AG04449 (cell line): ENCODE results near the gene DIS3L2.

ENCODE experiments used
- CTCF ChIA-PET: fragments of 350-600 bp; formaldehyde crosslinking; extraction: SDS; loops from one replicate; lab custom pipeline; 2021; ENCODE audit warnings: antibody characterized with exemption; lab: Yijun Ruan, JAX
- POLR2A ChIA-PET: fragments of 400-600, 350-600 bp; formaldehyde crosslinking; extraction: SDS; loops from one replicate; lab custom pipeline; 2020; ENCODE audit warnings: antibody characterized with exemption, inconsistent platforms; lab: Yijun Ruan, JAX
- DNase-seq: peaks from one replicate; pipeline ENCODE4 v3.0.0-alpha.2; 2010; ENCODE audit warnings: low read depth, low spot score
- H3K4me3 ChIP-seq: 2 replicates; pipeline ENCODE4 v1.5.1; 2011; ENCODE audit warnings: low read depth, mild to moderate bottlenecking, control low read depth, low read length
- CTCF ChIP-seq: IDR thresholded peaks from one replicate; pipeline ENCODE4 v1.5.1; 2011; ENCODE audit warnings: mild to moderate bottlenecking, moderate library complexity, low read length, control low read depth, inconsistent platforms; ENCODE audit not compliant: insufficient read depth; ENCODE audit errors: missing control alignments

Gene DIS3L2

GRCh38 chr2:232038251-232038880 is 76.9 kb downstream of the DIS3L2 start:
- no peak for TF ChIP-seq CTCF
- ChIA-PET CTCF (no interaction called here), POLR2A (no interaction called here)
- no peak for DNase-seq
- no peak overlapping the region for H3K4me3 ChIP-seq

GRCh38 chr2:232038881-232039485 is 77.5 kb downstream of the DIS3L2 start:
- TF ChIP-seq CTCF: no peak
- H3K4me3 ChIP-seq: no peak overlapping the region
- ChIA-PET POLR2A (no interaction called here), CTCF (no interaction called here)
- no peak for DNase-seq

- H3K4me3 ChIP-seq: no peak overlapping the region
- CTCF ChIA-PET: no interaction called here
- TF ChIP-seq CTCF: no peak
- POLR2A ChIA-PET: interaction anchor here (0.6 kb wide), 1 partner anchor 43 kb away, joined by 3 read pairs; no protein-coding TSS in a partner anchor
- no peak for DNase-seq
These were observed 81.5 kb downstream of the DIS3L2 start for GRCh38 chr2:232042911-232043574.

GRCh38 chr2:232043966-232044365 is 82.5 kb downstream of the DIS3L2 start:
- TF ChIP-seq CTCF: no peak
- POLR2A ChIA-PET: no interaction called here
- CTCF ChIA-PET: interaction anchor here (1.2 kb wide), 1 partner anchor 143 kb away, joined by 3 read pairs; no protein-coding TSS in a partner anchor
- no peak overlapping the region for H3K4me3 ChIP-seq
- DNase-seq: no peak

GRCh38 chr2:232049350-232049749 is 87.8 kb downstream of the DIS3L2 start:
- POLR2A ChIA-PET: no interaction called here
- CTCF ChIA-PET: no interaction called here
- DNase-seq: no peak
- TF ChIP-seq CTCF: no peak
- H3K4me3 ChIP-seq: no peak overlapping the region

GRCh38 chr2:232052591-232052990 is 91.1 kb downstream of the DIS3L2 start:
- ChIA-PET POLR2A (no interaction called here), CTCF (no interaction called here)
- H3K4me3 ChIP-seq: no peak overlapping the region
- no peak for TF ChIP-seq CTCF
- no peak for DNase-seq
